ENCODE measurements around the gene KCNT1.

Gene KCNT1

DNA sequence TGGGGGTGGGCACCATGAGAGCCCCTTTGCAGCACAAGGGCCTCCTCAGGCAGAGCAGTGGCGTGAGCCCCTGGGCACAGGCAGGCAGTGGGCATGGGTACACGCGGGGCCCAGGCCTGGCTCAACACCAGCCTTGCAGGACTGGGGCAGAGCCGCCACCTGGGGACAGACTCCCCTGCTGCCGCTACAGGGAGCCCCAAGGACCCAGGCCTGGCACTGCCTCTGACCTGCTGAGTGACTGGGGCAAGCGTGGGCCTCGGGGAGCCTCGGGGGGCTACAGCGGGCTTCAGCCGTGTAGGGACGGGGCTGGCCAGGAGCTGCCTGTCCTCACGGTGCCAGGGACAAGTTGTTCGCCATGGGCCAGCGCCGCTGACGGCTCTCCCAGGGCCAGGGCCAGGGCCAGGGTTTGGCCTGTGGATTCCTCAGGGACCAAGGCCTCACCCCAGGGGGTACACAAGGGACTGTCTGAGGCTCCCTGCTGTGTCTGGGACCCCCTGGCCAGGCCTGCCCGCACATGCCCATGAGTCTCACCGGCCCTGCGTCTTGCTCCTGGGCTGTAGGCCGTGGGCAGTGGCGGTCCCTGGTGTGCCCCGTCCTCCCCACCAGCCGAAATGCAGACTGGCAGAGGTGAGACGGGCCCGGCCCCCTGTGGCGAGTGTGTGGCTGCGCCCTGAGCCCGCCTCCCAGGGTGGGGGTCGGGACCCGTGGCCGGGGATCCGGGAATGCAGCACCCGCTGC is 42.5 kb downstream of the KCNT1 start:
- DNase-seq (ENCODE audit: extremely low read depth in 1 of 2, low read depth in 1 of 2): no peak

DNA sequence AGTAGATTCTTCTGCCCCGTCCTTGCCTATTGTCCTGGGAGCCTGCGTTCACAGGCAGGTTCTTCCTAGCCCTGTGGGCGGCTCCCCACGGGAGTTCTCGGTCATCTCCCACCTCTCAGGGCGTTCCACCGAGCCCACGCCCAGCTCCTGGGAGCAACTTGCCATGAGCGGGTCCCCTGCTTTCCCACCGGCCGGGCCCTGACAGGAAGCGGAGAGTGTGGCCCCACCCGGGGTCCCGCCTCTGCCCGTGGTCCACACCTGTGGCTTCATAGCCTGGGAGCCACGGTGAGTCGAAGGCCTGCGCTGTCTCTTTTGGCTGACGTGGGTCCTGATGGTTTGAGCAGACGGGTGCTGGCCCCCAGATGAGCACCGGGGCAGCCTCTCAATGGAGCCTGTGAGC is 43.2 kb downstream of the KCNT1 start:
- no peak for DNase-seq (ENCODE audit: extremely low read depth in 1 of 2, low read depth in 1 of 2)

DNA sequence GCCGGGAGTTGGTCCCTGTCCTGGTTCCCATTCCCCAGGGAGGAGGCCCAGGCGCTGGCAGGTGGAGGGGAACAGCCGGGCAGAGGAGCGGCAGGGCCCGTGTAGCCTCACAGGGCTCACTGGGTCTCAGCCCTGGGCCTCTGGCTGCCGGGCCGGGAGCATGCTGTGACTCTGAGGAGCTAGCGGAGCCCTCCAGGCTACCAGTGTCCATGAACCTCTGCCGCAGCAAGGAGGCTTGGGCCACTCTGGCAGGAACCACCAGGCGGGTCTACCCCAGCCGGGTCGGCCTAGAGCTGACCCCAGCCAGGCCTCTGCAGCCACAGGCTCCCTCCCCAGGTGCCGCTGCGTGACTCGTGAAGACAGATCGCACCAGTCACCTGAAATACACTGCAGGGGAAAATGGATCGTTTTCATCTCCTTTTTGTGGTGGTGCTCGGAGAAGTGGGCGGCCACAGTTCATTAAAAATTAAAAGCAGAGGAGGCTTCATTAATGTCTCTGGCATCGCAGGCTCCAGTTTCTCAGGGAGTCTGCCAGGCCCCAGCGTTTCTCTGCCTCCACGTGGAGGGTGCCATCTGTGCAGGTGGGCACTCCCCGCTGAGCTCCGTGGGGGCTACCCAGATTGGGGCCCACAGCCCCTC is 43.8 kb downstream of the KCNT1 start:
- DNase-seq (ENCODE audit: extremely low read depth in 1 of 2, low read depth in 1 of 2): no peak

DNA sequence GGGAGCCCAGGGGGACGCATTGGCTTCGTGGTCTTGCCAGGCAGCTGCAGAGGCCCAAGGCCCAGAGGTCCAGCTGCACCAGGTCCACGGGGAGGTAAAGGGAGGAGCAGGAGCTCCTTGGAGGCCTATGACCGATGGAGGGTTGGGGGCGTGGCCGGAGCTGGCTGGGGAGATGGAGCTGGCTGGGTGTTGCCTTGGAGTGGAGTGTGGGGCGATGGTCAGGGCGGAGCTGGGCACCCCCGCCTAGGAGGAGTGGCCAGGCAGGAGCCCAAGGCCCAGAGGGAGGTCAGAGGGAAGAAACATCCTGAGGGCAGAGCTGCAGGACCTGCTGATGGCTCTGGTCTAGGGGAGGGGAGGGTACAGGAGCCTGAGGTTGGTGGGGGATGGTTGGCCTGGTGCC is 44.6 kb downstream of the KCNT1 start:
- no peak for DNase-seq (ENCODE audit: extremely low read depth in 1 of 2, low read depth in 1 of 2)

DNA sequence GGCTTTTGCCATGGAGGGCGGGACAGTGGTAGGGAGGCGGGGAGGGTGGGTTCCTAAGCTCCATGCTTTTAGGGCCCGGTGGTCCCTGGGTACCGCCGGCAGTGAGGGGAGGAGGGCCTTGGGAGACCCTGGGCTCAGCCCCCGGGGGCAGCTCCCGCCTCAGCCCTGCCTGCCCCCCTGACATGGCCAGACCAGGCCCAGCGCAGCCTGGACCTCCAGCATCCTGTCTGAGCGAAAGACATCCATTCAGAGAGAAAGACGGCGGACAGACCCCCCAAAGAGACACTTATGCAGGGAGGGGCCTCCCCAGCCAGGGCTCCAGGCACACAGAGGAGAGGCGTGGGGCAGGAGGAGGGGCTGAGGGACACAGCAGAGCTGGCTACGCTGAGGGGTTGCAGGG is 45.3 kb downstream of the KCNT1 start:
- no peak for DNase-seq (ENCODE audit: extremely low read depth in 1 of 2, low read depth in 1 of 2)

DNA sequence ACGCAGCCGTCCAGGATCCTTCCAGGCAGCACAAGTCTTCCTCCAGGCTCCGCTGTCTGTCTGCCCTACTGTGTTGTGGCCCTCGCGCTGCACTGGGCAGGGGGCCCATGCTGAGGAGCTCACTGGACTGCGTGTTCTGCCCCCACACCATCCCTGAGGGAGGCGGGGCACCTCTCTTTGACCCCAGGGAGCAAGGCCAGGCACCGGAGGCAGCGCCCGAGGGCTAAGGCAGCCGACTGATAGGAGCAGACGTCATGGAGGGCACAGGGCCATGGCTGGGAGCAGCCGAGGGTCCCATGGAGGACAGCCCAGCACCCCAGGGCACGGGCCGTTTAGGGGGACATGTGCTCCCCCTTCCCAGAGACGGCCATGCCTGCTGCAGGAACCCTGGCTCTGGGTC is 46.7 kb downstream of the KCNT1 start:
- no peak for DNase-seq (ENCODE audit: extremely low read depth in 1 of 2, low read depth in 1 of 2)

DNA sequence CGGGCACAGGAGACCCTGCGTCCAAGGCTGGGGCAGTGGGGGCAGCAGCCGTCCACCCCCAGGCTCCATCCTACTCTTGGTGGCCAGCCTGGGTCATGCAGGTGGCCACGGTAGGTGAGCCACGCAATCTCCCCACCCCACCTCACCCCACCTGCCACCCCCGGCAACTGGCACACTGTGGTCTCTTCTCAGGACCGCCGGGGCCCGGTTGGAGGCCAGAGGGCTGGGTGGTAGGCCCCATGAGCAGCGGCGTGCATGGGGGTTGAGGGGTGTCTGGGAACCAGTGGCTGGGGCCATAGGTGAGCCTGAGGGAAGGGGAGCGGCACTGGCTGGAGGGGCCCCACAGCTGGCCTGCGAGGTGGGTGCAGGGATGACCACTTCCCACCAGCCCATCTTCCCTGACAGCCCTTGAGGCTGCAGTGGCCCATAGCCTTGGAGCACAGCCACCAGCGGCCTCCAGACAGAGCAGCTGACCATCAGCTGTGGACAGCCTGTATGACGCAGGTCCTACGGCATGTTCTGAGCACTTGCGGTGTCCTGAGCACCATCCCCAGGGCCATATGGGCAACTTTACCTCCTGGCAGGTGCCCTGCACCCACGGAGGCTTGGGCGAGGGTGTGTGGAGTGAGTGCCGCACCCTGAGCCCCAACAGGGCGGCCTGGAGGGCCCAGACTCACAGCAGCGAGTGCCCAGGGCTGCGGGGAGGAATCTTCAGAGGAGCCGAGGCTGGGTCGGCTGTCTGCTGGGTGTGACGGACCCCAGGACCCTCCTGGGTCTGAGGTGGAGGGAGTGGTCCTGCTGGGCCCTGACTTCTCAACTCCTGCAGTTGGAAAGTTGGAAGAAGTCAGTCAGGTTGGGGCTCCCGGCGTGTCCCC is 47.4 kb downstream of the KCNT1 start:
- DNase-seq (ENCODE audit: extremely low read depth in 1 of 2, low read depth in 1 of 2): no peak

DNA sequence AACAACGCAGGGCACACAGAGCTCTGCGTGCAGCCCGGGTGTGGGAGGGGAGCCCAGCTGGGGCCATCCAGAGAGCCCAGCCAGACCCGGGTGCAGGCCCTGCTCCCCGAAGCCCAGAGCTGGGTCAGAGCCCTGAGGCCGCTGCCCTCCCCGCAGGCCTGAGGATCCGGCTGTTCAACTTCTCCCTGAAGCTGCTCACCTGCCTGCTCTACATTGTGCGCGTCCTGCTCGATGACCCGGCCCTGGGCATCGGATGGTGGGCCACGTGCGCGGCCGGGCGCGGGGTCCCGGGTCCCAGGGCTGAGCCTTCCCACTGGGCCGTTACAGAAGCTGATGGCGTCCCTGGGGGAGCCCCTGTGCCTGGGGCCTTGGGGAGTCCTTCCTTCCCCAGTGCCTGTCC is 48.8 kb downstream of the KCNT1 start:
- DNase-seq (ENCODE audit: extremely low read depth in 1 of 2, low read depth in 1 of 2): no peak

DNA sequence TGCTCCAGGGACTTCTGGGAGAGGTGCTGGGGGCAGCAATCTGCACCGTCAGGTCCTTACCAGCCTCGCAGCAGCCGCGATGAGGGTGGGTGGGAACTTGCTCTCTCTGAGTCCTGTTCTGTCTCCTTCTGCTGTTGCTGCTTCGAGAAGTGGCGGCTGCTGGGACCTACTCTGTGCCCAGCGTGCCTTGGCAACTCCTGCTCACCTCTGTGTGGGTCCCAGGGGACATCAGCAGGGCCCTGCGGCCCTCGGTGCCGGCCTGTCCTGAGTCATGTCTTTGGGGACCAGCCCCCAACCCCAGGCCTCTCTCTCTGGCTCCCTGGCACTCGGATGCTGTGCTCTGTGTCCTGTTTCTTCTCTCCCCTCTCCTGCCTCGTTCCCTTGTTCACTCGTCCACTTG is 49.5 kb downstream of the KCNT1 start:
- no peak for DNase-seq (ENCODE audit: extremely low read depth in 1 of 2, low read depth in 1 of 2)

DNA sequence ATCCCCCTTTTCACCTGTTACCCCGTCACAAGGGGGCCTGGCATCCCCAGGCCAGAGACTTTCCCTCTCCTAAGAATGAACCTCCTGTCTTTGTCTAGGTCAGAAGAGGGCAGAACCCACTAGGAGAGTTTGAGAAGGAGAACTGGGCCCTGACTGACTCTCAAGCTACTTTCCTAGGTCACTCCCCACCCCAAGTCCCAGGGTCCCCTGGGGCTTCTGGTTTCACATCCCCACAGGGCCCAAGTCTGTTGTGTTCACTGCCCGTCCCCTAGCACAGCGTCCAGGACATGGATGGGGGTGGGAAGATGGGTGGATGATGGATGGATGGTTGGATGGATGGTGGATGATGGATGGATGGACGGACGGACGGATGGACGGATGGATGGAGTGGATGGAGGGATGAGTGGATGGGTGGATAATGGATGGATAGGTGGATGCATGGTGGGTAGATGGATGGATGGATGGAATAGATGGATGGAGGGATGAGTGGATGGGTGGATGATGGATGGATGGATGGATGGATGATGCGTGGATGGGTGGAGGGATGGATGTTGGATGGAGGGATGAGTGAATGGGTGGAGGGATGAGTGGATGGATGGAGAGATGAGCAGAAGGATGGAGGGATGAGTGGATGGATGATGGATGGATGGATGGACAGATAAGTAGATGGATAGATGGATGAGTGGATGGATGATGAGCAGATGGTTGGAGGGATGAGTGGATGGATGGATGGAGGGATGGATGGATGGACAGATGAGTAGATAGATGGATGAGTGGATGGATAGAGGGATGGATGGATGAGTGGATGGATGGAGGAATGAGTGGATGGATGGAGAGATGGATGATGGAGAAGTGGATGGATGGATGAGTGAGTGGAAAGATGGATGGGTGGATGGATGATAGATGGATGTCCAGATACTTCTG is 50.6 kb downstream of the KCNT1 start:
- DNase-seq (ENCODE audit: extremely low read depth in 1 of 2, low read depth in 1 of 2): no peak

DNA sequence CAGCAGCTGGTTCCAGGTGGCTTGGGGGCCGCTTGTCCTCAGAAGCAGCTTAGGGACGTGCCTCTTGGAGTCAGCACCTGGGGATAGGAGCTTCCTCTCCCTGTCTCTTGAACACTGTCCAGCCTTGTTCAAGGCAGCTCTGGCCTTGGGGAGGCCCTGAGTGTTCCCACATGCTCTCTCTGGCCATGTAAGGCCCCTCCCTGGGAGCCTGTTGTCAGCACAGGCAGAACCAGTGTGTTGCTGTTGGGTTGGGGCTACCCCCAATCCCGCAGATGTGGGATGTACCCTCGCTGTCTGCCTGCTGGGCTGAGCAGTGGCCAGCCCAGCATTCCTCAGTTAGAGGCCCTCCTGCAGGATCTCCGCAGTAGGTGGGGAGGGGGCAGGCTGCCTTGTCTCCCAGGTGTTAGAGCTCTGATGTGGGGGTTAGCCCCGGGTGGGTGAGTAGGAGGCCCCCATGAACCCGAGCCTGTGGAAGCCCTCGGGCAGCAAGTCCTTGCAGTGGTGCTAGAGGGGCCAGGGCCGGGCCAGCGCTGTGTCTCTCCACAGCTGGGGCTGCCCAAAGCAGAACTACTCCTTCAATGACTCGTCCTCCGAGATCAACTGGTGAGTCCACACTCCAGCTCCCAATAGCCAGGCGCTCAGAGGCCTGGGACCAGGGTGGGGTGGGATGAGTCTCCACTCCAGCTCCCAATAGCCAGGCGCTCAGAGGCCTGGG is 51.6 kb downstream of the KCNT1 start:
- DNase-seq (ENCODE audit: extremely low read depth in 1 of 2, low read depth in 1 of 2): no peak

DNA sequence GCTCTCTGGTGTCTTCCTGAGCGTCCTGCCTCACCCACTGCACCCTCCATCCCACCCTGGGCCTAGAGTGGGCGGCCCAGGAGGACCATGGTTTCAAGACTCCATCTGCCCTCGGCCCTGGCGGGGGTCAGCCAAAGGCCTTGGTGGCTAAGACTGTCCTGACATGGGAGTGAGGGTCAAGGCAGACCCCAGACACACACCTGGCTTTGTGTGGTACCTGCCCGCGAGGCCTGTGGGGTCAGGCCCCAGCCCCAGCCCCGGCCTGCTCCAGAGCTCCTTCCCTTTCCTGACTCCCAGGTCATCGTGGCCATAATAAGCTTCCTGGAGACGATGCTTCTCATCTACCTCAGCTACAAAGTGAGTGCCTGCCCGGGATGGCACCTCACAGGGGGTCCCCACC is 54.6 kb downstream of the KCNT1 start:
- no peak for DNase-seq (ENCODE audit: extremely low read depth in 1 of 2, low read depth in 1 of 2)

DNA sequence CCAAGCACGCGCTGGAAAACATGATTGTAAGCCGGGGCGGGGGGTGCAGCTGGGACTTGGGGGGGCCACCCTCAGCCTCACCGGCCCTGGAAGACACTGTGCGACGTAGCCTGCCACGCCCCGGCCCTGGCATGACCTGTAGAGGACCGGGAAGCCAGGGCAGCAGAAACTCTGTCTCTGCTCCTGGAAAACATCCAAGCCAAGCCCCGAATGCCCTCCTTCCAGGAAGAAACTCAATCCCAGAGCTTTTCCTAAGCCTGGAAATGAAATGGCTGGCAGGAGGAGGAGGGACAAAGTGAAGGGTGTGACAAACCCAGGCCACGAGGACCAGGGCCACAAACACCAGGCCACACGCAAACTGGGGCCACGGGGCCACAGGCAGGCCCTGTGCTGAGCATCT is 55.4 kb downstream of the KCNT1 start:
- DNase-seq (ENCODE audit: extremely low read depth in 1 of 2, low read depth in 1 of 2): no peak

DNA sequence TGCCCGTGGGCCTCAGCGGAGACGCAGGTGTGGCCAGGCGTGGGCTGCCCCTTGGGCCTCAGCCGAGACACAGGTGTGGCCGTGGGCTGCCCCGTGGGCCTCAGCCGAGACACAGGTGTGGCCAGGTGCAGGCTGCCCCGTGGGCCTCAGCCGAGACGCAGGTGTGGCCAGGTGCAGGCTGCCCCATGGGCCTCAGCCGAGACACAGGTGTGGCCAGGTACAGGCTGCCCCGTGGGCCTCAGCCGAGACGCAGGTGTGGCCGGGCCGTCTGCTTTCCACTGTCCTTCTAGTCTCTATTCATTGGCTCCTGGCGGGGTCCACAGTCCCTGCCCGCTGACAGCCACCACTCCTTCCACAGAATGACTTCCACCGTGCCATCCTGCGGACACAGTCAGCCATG is 56.1 kb downstream of the KCNT1 start:
- no peak for DNase-seq (ENCODE audit: extremely low read depth in 1 of 2, low read depth in 1 of 2)

DNA sequence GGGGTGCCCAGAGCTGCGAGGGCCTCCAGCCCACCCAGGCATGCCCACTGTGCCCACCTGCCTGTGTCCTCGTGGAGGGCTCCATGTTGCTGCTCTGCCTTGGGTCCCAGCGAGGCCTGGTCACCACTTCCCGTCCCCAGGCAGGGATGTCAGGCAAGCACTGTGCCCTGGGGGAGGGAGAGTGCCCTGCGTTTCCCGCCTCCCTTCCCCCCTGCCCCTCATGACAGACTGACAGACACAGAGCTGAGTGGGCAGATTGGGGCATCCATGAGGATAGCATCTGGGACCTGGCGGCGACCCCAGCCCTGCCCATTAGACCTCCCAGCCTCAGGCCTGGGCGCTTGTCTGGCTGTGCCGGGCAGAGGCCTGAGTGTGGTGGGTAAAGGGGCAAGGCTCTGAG is 56.9 kb downstream of the KCNT1 start:
- DNase-seq (ENCODE audit: extremely low read depth in 1 of 2, low read depth in 1 of 2): no peak

DNA sequence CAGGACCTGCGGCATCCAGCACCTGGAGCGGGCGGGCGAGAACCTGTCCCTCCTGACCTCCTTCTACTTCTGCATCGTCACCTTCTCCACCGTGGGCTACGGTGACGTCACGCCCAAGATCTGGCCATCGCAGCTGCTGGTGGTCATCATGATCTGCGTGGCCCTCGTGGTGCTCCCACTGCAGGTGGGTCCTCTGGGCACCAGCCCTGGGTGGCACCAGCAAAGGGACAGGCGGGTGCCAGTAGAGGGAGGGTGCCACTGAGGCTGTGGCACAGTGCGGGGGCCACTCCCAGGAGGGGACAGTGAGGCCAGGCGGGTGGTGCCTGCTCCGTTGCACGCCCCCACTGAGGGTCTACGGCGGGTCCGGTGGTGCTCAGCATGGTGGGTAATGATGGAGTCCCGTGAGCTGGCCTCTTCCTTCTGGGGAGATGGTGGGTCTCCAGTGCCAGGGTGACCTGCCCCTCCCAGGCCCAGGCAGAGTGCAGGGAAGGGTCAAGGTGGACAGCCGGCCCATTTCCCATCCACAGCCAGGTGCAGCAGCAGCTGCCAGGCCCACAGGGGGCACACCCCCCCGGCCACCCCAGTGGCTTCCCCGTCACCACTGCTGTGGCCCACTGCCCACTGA is 57.8 kb downstream of the KCNT1 start:
- no peak for DNase-seq (ENCODE audit: extremely low read depth in 1 of 2, low read depth in 1 of 2)

DNA sequence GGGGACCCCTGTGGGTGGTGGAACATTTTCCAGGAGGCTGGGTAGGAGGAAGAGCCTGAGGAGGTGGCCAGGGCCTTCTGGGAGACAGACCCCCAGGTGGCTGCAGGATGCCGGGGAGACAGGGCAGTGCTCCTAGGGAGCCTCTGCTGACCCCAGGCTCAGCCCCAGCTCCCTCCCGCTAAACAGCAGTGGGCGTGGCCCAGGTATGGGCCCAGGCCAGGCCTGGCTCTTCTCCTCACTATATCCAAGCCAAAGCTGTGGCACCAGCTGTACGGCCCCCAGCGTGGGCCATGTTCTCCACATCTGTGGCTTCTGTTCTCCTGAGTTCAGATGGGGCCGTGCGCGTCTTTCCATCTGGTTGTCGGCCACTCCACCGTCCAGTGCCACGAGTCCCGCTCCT is 58.5 kb downstream of the KCNT1 start:
- no peak for DNase-seq (ENCODE audit: extremely low read depth in 1 of 2, low read depth in 1 of 2)

DNA sequence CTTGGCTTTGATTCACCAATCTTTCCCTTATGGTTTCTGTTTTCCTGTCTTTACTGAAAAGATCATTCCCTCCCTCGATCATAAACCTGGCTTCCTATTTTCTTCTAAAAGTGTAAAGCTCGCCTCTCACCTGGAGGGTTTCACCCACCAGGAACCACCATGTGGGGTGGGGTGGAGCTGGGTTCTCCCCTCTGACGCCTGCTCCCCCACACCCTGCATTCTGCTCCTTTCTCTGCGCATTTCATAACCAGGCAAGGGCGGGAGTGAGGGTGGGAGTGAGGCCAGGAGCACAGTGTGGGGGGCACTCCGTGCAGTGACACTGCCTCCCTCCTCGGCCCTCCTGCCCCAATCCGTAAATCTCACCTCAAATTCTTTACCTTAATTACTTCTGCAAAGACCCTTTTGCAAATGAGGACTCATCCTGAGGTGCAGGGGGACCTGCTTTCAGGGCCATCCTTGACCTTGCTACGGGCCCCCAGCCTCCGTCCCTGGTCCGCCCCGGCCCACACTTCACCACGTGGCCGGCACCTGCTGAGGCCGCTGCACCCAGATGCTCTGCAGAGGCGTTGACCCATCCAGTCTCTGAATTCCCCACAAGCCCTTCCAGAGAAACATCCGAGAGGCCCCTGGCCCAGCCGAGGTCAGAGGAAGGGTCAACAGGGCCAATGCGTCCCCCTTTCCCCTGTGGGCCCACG is 59.3 kb downstream of the KCNT1 start:
- no peak for DNase-seq (ENCODE audit: extremely low read depth in 1 of 2, low read depth in 1 of 2)

DNA sequence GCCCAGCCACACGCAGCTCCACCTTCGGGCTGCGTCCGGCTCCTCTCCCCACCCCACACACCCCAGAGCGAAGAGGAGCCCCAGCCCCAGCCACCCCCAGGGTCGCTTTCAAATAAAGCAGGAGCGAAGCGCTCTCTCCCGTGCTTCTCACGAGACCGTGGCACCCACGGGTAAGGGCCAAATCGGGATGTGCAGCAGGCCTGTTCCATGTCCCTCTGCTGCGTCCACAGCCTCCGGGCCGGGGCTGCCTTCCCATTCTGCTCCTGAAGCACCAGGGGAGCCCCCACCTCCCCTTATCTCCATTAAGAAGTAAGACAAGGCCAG is 59.8 kb downstream of the KCNT1 start:
- no peak for DNase-seq (ENCODE audit: extremely low read depth in 1 of 2, low read depth in 1 of 2)

All from activated CD8-positive, alpha-beta memory T cell treated with anti-CD3 and anti-CD28 coated beads for 1 hour (primary cell).